HepG2 (cell line): ENCODE results near the gene RAB1B. TPM values are rescaled to one million over a fixed set of nuclear protein-coding genes. Genes with fewer than 3 reads are reported as not detected.

Source experiments
- CC2D1A ChIP-seq: sonication (generic); formaldehyde crosslinking; IDR thresholded peaks from 2 replicates; pipeline ENCODE4 v1.8.1; 2023; ENCODE audit warnings: mild to moderate bottlenecking, missing genetic modification reagents
- KDM3A ChIP-seq: IDR thresholded peaks from 2 replicates; pipeline ENCODE4 v1.6.1; 2018; ENCODE audit warnings: low read depth, missing compliant biosample characterization
- MTA3 ChIP-seq: sonication (generic); formaldehyde crosslinking; IDR thresholded peaks from 2 replicates; pipeline ENCODE4 v1.4.0; 2020; ENCODE audit warnings: missing genetic modification reagents
- MXD1 ChIP-seq: sonication (generic); formaldehyde crosslinking; IDR thresholded peaks from 2 replicates; pipeline ENCODE4 v1.4.0; 2020; ENCODE audit warnings: mild to moderate bottlenecking, missing genetic modification reagents
- SOX13 ChIP-seq, 3 experiments: fragments of 450-650 bp in 1 of 3; sonication (generic) in 1 of 3; formaldehyde crosslinking in 1 of 3; IDR thresholded peaks in 2 of 3; conservative IDR thresholded peaks in 1 of 3; 2 replicates each; pipeline versions ENCODE4 v1.5.0 to v1.6.1; 2016 to 2020; ENCODE audit warnings: antibody characterized with exemption in 1 of 3, mild to moderate bottlenecking in 1 of 3, missing compliant biosample characterization in 1 of 3, missing genetic modification reagents in 1 of 3, moderate library complexity in 1 of 3
- TBL1XR1 ChIP-seq: fragments of 150-350 bp; IDR thresholded peaks from 2 replicates; pipeline ENCODE4 v1.6.1; 2014; ENCODE audit warnings: borderline replicate concordance, low read length; ENCODE audit not compliant: partially characterized antibody
- TP53 ChIP-seq: sonication (generic); formaldehyde crosslinking; conservative IDR thresholded peaks from 2 replicates; pipeline ENCODE4 v1.4.0; 2020; ENCODE audit warnings: missing genetic modification reagents
- ZNF207 ChIP-seq: fragments of 450-650 bp; IDR thresholded peaks from 2 replicates; pipeline ENCODE4 v1.6.1; 2016; ENCODE audit warnings: antibody characterized with exemption, borderline replicate concordance
- ZNF530 ChIP-seq: sonication (generic); formaldehyde crosslinking; IDR thresholded peaks from 2 replicates; pipeline ENCODE4 v1.5.0; 2020; ENCODE audit warnings: low read depth, mild to moderate bottlenecking, missing genetic modification reagents
- ZNF772 ChIP-seq: sonication (generic); formaldehyde crosslinking; IDR thresholded peaks from 2 replicates; pipeline ENCODE4 v1.5.0; 2020; ENCODE audit warnings: mild to moderate bottlenecking, missing genetic modification reagents
- ZNF775 ChIP-seq: sonication (generic); formaldehyde crosslinking; IDR thresholded peaks from 2 replicates; pipeline ENCODE4 v1.4.0; 2020; ENCODE audit warnings: missing genetic modification reagents, mild to moderate bottlenecking, moderate library complexity, borderline replicate concordance
- polyA plus RNA-seq, 8 experiments: library from polyadenylated mRNA; depleted of rRNA in 3 of 8; stranded (reverse) in 7 of 8; unstranded in 1 of 8; fragments of >200 nt; fragmentation: Illumina TruSeq in 4 of 8; extraction: Trizol in 4 of 8; gene quantifications; 2 replicates each; pipeline versions ENCODE4 v1.2.1 to v1.2.3, GENCODE V29; 2011 to 2016; ENCODE audit warnings: low read depth in 4 of 8, missing spikeins in 1 of 8, mixed read lengths in 1 of 8; ENCODE audit not compliant: insufficient read depth in 1 of 8
- total RNA-seq, 5 experiments: library from RNA; depleted of rRNA; stranded (reverse); fragments of >200 nt; fragmentation: Illumina TruSeq; extraction: Trizol; gene quantifications; 2 replicates each; pipeline ENCODE4 v1.2.3, GENCODE V29; 2016; ENCODE audit warnings: low read depth in 1 of 5
- TF ChIP-seq, protein P1 (sequence below): sonication (generic); formaldehyde crosslinking; IDR thresholded peaks from 2 replicates; pipeline ENCODE4 v1.4.0; 2020; ENCODE audit warnings: mild to moderate bottlenecking, missing genetic modification reagents
- TF ChIP-seq, protein P2 (sequence below): sonication (generic); formaldehyde crosslinking; IDR thresholded peaks from 2 replicates; pipeline ENCODE4 v1.8.1; 2023; ENCODE audit warnings: mild to moderate bottlenecking, missing genetic modification reagents
- TF ChIP-seq, protein P3 (sequence below): sonication (generic); formaldehyde crosslinking; IDR thresholded peaks from 2 replicates; pipeline ENCODE4 v1.4.0; 2020; ENCODE audit warnings: missing genetic modification reagents
- TF ChIP-seq, protein P4 (sequence below): sonication (generic); formaldehyde crosslinking; IDR thresholded peaks from 2 replicates; pipeline ENCODE4 v1.5.0; 2020; ENCODE audit warnings: missing genetic modification reagents
- TF ChIP-seq, protein P5 (sequence below): sonication (generic); formaldehyde crosslinking; IDR thresholded peaks from 2 replicates; pipeline ENCODE4 v1.5.0; 2020; ENCODE audit warnings: missing genetic modification reagents, mild to moderate bottlenecking, borderline replicate concordance
- TF ChIP-seq, protein P6 (sequence below): sonication (generic); IDR thresholded peaks from 2 replicates; pipeline ENCODE4 v1.6.1; 2016; ENCODE audit warnings: low read depth, borderline replicate concordance

The RAB1B gene
- total and polyA plus RNA-seq, 2 of the 13 experiments (the other 11 are each of a cell fraction or from before 2014, with no cell fraction given): 77.9 to 87.9 TPM

DNA sequence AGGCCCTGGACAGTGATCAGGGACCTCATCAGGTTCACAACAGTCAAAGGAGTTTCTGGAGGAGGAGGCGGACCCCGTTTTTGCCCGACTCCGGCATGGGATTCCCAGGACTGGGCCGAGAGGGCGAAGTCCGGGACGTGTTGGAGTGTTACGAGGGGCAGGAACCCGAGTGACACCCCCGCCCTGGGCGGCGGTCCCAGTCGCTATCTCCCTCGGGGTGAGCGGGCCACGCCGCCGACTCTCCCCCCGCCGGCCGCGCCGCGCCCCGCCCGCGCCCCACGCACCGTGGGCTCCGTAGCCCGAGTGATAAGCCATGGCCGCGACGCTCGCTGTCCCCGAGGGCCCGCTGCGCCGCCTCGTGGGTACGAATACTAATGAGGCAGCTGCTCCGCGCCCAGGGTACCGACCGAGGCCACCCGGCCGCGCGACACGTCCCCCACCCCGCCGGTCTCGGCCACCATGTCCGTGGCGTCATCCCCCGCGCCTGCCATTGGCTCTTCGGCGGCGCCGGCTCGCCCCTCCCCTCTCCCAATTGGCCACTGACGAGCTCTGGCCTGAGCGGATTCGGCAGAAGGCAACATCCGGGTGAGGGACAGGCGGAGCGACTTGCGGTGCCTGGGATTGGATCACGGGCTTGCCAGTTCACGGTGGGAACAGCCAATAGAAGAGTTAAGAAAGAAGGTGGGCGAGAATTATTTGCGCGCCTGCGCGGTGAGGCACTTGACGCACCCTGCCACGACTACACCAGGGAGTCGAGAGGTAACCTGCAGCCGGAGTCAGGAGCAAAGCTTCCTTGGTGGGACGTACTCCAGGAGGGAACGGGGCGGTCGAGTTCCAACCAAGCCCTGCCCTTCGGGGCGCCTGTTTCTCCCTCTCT lies 20.5 kb downstream of the RAB1B start, which contains the start of gene YIF1A (continued):
- TF ChIP-seq, protein P1, sequence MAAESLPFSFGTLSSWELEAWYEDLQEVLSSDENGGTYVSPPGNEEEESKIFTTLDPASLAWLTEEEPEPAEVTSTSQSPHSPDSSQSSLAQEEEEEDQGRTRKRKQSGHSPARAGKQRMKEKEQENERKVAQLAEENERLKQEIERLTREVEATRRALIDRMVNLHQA (CRISPR knock-in tag): no peak
- TF ChIP-seq MTA3 (CRISPR knock-in tag): no peak
- peak; percentile 3; the same call in 1 of the 2 replicates for TF ChIP-seq TP53 (CRISPR knock-in tag)
- no peak for TF ChIP-seq SOX13 (IDR thresholded peaks at IDR 0.05)
- no peak; a peak in 1 of 4 replicates for TF ChIP-seq SOX13 (CRISPR knock-in tag; conservative IDR thresholded peaks at IDR 0.05 in 1 of 2, IDR thresholded peaks at IDR 0.05 in 1 of 2)
- TF ChIP-seq ZNF775 (CRISPR knock-in tag): no peak
- no peak for TF ChIP-seq TBL1XR1
- TF ChIP-seq CC2D1A (CRISPR knock-in tag): no peak
- TF ChIP-seq MXD1: no peak
- TF ChIP-seq, protein P2, sequence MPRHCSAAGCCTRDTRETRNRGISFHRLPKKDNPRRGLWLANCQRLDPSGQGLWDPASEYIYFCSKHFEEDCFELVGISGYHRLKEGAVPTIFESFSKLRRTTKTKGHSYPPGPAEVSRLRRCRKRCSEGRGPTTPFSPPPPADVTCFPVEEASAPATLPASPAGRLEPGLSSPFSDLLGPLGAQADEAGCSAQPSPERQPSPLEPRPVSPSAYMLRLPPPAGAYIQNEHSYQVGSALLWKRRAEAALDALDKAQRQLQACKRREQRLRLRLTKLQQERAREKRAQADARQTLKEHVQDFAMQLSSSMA (CRISPR knock-in tag): no peak; the same call in 1 of the 2 replicates
- no peak for TF ChIP-seq ZNF530 (CRISPR knock-in tag)
- TF ChIP-seq KDM3A (CRISPR knock-in tag): 0 out of 2 replicates have a peak, but pooled peaks have one; percentile 46
- TF ChIP-seq, protein P3, sequence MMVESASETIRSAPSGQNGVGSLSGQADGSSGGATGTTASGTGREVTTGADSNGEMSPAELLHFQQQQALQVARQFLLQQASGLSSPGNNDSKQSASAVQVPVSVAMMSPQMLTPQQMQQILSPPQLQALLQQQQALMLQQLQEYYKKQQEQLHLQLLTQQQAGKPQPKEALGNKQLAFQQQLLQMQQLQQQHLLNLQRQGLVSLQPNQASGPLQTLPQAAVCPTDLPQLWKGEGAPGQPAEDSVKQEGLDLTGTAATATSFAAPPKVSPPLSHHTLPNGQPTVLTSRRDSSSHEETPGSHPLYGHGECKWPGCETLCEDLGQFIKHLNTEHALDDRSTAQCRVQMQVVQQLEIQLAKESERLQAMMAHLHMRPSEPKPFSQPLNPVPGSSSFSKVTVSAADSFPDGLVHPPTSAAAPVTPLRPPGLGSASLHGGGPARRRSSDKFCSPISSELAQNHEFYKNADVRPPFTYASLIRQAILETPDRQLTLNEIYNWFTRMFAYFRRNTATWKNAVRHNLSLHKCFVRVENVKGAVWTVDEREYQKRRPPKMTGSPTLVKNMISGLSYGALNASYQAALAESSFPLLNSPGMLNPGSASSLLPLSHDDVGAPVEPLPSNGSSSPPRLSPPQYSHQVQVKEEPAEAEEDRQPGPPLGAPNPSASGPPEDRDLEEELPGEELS (CRISPR knock-in tag): no peak
- TF ChIP-seq, protein P4, sequence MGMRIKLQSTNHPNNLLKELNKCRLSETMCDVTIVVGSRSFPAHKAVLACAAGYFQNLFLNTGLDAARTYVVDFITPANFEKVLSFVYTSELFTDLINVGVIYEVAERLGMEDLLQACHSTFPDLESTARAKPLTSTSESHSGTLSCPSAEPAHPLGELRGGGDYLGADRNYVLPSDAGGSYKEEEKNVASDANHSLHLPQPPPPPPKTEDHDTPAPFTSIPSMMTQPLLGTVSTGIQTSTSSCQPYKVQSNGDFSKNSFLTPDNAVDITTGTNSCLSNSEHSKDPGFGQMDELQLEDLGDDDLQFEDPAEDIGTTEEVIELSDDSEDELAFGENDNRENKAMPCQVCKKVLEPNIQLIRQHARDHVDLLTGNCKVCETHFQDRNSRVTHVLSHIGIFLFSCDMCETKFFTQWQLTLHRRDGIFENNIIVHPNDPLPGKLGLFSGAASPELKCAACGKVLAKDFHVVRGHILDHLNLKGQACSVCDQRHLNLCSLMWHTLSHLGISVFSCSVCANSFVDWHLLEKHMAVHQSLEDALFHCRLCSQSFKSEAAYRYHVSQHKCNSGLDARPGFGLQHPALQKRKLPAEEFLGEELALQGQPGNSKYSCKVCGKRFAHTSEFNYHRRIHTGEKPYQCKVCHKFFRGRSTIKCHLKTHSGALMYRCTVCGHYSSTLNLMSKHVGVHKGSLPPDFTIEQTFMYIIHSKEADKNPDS (CRISPR knock-in tag): no peak
- TF ChIP-seq, protein P5, sequence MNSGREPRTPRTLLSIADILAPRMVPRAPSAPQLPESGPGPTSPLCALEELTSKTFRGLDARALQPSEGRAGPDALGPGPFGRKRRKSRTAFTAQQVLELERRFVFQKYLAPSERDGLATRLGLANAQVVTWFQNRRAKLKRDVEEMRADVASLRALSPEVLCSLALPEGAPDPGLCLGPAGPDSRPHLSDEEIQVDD (CRISPR knock-in tag): peak; percentile 71
- TF ChIP-seq, protein P6, sequence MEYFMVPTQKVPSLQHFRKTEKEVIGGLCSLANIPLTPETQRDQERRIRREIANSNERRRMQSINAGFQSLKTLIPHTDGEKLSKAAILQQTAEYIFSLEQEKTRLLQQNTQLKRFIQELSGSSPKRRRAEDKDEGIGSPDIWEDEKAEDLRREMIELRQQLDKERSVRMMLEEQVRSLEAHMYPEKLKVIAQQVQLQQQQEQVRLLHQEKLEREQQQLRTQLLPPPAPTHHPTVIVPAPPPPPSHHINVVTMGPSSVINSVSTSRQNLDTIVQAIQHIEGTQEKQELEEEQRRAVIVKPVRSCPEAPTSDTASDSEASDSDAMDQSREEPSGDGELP: peak; percentile 16; the same call in 1 of the 2 replicates
- 0 out of 2 replicates have a peak, but pooled peaks have one; percentile 16 for TF ChIP-seq ZNF772 (CRISPR knock-in tag)
- TF ChIP-seq ZNF207: no peak
